Brain microvascular endothelial cell (primary cell): Measurements from ENCODE around the gene F8.

ENCODE experiments used
- DNase-seq: peaks from one replicate; pipeline ENCODE4 v3.0.0-alpha.2; 2020
- H3K27ac ChIP-seq: fragments of 250-450 bp; sonication (Bioruptor Pico); 2 replicates; pipeline ENCODE4 v1.5.1; 2020; ENCODE audit warnings: mild to moderate bottlenecking, moderate library complexity
- H3K27me3 ChIP-seq: fragments of 250-450 bp; sonication (Bioruptor Pico); replicated peaks from 2 replicates; pipeline ENCODE4 v1.5.1; 2020; ENCODE audit warnings: mild to moderate bottlenecking
- H3K36me3 ChIP-seq: fragments of 250-450 bp; sonication (Bioruptor Pico); replicated peaks from 2 replicates; pipeline ENCODE4 v1.5.1; 2020; ENCODE audit warnings: mild to moderate bottlenecking
- H3K4me3 ChIP-seq: 2 replicates; pipeline ENCODE4 v1.5.1; 2011; ENCODE audit warnings: low read depth, mild to moderate bottlenecking, control low read depth, low read length, moderate library complexity
- CTCF ChIP-seq: IDR thresholded peaks from 2 replicates; pipeline ENCODE4 v1.5.1; 2011; ENCODE audit warnings: low read depth, mild to moderate bottlenecking, moderate library complexity, low read length, control low read depth, inconsistent platforms; ENCODE audit errors: missing control alignments
- in situ Hi-C: cut with HindIII; loops from 2 replicates; pipeline ENCODE4 v1.10.0; 2017; ENCODE audit warnings: low sequenced_read_pairs, low pct_ligation_motif_present

Gene F8

GRCh38 chrX:155000841-155001240 lies 21.7 kb downstream of the F8 start:
- Histone ChIP-seq H3K36me3 (no peaks in the 10 kb centered on the region), H3K27me3 (no peaks in the 10 kb centered on the region), H3K27ac (no peak overlapping the region), H3K4me3 (no peak overlapping the region)
- DNase-seq, result no peak
- no peak for TF ChIP-seq CTCF
- in situ Hi-C loops, result no loop called here

GRCh38 chrX:154998204-154998880 lies 24.2 kb downstream of the F8 start:
- no peak for TF ChIP-seq CTCF
- DNase-seq, result no peak
- Histone ChIP-seq H3K4me3 (no peak overlapping the region), H3K27me3 (no peaks in the 10 kb centered on the region), H3K36me3 (no peaks in the 10 kb centered on the region), H3K27ac (no peak overlapping the region)
- in situ Hi-C loops, result no loop called here

- DNase-seq, result no peak
- Histone ChIP-seq H3K36me3 (no peaks in the 10 kb centered on the region), H3K27me3 (no peaks in the 10 kb centered on the region), H3K4me3 (no peak overlapping the region), H3K27ac (no peak overlapping the region)
- no peak for TF ChIP-seq CTCF
- in situ Hi-C loops, result no loop called here
These were observed 31.0 kb downstream of the F8 start for GRCh38 chrX:154991476-154991875.

GRCh38 chrX:154991039-154991438 lies 31.5 kb downstream of the F8 start:
- H3K27ac ChIP-seq, result no peak overlapping the region
- in situ Hi-C loops, result no loop called here
- no peak for DNase-seq
- no peaks in the 10 kb centered on the region for H3K36me3 ChIP-seq
- H3K4me3 ChIP-seq, result no peak overlapping the region
- no peaks in the 10 kb centered on the region for H3K27me3 ChIP-seq
- TF ChIP-seq CTCF, result no peak

GRCh38 chrX:154990496-154990895 lies 32.0 kb downstream of the F8 start:
- Histone ChIP-seq H3K4me3 (no peak overlapping the region), H3K27ac (no peak overlapping the region), H3K36me3 (no peaks in the 10 kb centered on the region), H3K27me3 (no peaks in the 10 kb centered on the region)
- DNase-seq, result no peak
- in situ Hi-C loops, result no loop called here
- no peak for TF ChIP-seq CTCF

- in situ Hi-C loops, result no loop called here
- no peaks in the 10 kb centered on the region for H3K27me3 ChIP-seq
- TF ChIP-seq CTCF, result no peak
- no peak overlapping the region for H3K27ac ChIP-seq
- no peak for DNase-seq
- no peak overlapping the region for H3K4me3 ChIP-seq
- no peaks in the 10 kb centered on the region for H3K36me3 ChIP-seq
These were observed 33.8 kb downstream of the F8 start for GRCh38 chrX:154988719-154989118.
